GM23338 (cell line): ENCODE data around the gene MYH7.

Source experiments
- CTCF ChIP-seq, 2 experiments: fragments of 200-600 bp in 1 of 2; sonication (generic) in 1 of 2; conservative IDR thresholded peaks; 2 replicates each; pipeline versions ENCODE4 v1.5.1 to v1.6.1; 2016 to 2017; ENCODE audit warnings: antibody characterized with exemption in 2 of 2, low read depth in 2 of 2, mild to moderate bottlenecking in 2 of 2, moderate library complexity in 1 of 2
- EZH2 ChIP-seq: fragments of 200-600 bp; sonication (generic); IDR thresholded peaks from one replicate; pipeline ENCODE4 v1.8.0; 2017; ENCODE audit warnings: antibody characterized with exemption, mild to moderate bottlenecking, low read depth; ENCODE audit not compliant: unreplicated experiment
- EZH2phosphoT487 ChIP-seq: fragments of 200-600 bp; sonication (generic); IDR thresholded peaks from one replicate; pipeline ENCODE4 v1.8.1; 2018; ENCODE audit warnings: antibody characterized with exemption; ENCODE audit not compliant: unreplicated experiment
- POLR2AphosphoS5 ChIP-seq: IDR thresholded peaks from 2 replicates; pipeline ENCODE4 v1.6.1; 2016; ENCODE audit warnings: antibody characterized with exemption, low read depth

GRCh38 chr14:23437133-23438100 lies 2.0 kb upstream of the MYH7 start:
- no peak for TF ChIP-seq CTCF (conservative IDR thresholded peaks at IDR 0.05; ENCODE audit: low read depth in 2 of 2)
- TF ChIP-seq POLR2AphosphoS5: no peak
- TF ChIP-seq EZH2: no peak
- no peak for TF ChIP-seq EZH2phosphoT487
